Islet of Langerhans (tissue), 1 donor: ENCODE results near the gene AUTS2.

Experiments
- FAIRE-seq: peaks from one replicate; lab custom pipeline; 2011; peaks lifted over from hg19 to GRCh38; lab: Jason Lieb, UNC

AUTS2 gene

GRCh38 chr7:70434376-70434775, 836.1 kb downstream of the AUTS2 start:
- no peak for FAIRE-seq

- FAIRE-seq = no peak
Measured at GRCh38 chr7:70434821-70435220, 836.5 kb downstream of the AUTS2 start.

DNA sequence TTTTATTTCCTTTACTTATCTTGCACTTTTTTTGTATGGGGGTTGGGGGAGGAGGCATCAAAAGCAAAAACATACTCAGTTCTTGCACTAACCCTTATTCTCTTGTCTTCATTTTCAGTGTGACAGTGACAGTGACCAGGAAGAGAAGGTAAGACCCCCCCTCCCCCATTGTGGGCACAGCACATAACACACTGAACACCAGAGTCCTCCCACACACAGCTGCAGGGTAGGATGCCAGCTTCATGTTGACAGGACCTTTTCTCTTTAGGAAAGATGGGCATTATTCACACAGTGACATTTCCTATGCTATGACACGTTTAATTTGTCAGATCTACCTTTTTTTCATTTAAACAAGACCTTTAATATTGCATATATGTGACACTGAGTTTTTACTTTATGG, 837.4 kb downstream of the AUTS2 start:
- no peak for FAIRE-seq

DNA sequence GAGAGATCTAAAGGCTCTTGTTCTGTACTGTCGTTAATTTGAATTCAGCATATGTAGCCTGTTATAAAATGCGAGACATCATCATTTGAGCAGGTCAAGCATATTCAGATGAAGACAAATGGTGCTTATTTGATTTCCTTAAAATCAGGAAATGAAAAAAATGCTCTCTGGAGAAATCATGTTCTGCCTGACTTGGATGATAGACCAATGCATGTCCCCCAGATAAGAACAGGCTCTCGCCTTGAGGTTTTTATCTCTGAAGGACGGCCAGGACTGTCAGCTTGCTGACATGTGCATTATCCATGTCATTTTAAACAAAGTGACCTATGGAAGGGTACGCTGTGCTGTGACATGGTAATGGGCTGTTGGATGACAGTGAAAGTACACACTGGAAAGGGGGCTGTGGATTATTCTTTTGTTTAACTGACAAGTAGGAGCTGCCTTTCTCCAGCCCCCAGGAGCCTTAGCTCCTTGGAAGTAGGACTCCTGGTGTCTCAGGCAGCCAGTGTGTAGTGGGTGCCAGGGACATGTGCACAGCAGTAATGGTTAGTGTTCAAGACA, 838.6 kb downstream of the AUTS2 start:
- no peak for FAIRE-seq

GRCh38 chr7:70439651-70440050, 841.4 kb downstream of the AUTS2 start:
- FAIRE-seq = no peak

GRCh38 chr7:70446448-70447143, 848.3 kb downstream of the AUTS2 start:
- FAIRE-seq = no peak

DNA sequence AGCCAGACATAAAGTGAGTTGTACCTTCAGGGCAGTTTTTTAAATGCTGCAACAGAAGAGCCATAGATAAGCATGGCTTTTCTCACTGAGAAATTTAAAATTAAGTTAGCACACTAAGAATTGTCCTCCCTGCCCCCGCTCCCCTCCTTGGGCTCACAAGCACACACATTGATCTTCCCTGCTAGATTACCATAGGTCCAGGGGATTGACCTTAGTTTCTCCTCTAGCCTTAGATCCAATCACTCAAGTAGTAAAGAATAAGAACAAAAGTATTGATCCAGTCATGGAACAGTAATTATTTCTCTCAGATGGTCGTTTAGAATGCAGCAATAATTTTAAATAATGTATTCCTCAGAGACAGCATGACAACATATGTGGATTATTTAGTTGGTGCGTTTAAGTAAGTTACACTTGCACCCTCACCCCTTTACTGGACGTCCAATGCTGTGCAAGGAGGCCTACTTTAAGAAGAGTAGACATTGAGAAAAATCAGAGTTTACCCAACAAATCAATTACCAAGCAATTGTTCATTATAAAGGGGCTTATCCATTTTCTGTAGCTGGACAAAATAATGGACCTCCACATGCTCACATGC, 850.1 kb downstream of the AUTS2 start:
- FAIRE-seq = no peak

DNA sequence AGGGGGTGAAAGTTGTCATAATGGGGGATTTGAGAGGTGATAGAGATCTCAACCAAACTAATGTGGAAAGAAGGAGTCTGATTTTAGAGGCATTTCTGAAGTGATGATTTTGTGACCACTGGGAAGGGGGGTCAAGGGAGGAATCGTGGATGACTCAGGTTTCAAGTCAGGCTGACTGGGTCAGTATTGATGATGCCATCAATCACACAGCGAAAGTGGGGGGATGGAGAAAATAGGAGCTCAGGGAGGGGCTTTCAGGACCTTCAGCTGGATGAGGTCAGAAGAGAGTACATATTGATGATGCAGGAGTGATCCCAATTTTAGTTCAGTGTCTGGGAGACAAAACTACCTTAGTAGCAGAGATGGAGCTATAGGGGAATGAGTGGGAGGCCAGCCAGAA, 852.5 kb downstream of the AUTS2 start:
- FAIRE-seq = no peak

- no peak for FAIRE-seq
Measured at GRCh38 chr7:70455925-70456324, 857.6 kb downstream of the AUTS2 start.

DNA sequence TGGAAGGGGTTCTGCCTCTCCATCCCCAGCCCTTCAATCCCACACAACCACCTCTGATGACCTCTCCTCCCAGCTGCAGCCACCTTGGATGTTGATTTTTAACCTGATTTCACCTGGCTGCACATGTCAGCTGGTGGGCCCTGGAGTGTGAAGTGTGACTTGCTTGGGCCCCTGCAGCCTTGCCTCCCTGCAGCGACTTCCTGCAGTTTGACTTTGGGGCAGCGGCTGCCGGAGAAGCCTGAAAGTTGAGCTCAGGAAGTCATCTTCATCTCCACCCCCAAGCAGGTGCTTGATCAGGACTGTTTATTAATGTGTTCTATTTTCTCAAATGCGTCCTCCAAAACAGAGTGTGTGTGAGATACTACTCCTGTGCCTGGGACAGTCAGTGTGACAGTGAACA, 858.4 kb downstream of the AUTS2 start:
- no peak for FAIRE-seq

DNA sequence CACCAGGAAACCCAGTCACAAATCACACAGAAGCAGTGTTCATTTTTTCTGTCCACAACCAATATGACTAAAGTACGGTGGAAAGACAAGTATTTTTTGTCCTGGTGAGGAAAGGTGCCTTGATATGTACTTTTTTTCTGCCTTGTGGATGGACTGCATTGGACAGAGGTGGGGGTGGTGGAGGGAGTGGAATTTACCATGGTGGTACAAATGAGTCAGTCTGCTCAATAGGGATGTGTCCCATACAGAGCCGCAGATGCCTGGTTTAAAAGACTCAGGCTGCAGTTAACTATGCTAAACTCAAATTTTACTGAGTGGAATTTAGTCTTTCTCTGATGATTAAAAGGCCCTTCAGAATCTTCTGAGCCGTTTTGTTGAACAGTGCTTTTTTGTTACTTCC, 859.2 kb downstream of the AUTS2 start:
- no peak for FAIRE-seq

GRCh38 chr7:70457883-70458680, 859.8 kb downstream of the AUTS2 start:
- FAIRE-seq = no peak

DNA sequence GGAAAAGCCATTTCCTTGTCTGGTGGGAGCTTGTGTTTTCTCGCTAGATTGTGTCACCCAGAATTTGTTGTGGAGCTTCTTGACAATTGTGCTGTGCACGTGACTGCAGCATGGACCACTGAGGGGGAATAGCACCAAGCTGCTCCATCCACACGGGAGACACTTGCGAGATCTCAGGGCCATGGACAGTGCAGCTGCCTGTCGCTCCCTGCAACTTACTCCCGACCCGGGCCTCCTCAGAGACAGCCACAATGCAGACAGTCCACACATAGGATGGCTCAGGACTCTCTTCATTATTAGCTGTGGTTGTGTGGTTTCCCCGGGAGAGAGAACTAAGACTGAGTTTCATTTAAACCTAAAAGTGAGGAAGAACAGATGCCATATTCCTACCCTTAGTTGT, 860.5 kb downstream of the AUTS2 start:
- no peak for FAIRE-seq

GRCh38 chr7:70459546-70459945, 861.3 kb downstream of the AUTS2 start:
- no peak for FAIRE-seq

DNA sequence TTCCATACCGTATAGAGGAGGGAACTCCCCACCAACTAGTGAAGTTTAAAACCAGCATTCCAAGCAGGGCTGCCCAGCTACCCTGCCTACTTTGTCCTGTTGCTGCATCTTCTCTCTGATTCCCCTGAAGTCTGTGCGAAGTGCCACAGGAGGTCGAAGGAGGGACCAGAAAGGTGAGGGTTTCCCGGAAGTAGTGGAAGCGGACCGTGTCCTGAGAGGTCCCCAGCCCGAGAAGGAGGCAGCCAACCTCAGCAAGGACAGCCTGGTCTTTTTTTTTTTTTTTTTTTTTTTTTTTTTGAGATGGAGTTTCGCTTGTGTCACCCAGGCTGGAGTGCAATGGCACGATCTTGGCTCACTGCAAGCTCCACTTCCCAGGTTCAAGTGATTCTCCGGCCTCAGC, 861.8 kb downstream of the AUTS2 start:
- no peak for FAIRE-seq

DNA sequence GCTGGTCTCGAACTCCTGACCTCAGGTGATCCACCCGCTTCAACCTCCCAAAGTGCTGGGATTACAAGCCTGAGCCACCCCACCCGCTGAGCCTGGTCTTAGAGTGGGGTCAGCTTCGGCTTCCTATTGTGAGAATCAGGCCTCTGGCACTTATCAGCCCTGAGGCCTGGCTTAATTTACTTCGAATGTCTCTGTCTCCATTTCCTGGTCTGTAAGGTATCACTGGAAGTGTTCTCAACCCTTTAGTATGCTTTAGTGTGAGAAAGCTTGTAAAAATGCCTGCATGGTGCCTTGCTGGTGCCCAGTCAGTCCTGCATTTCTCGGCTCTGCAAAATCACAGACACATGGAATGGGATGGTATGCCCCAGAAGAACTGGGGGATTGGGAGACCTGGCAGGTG, 862.3 kb downstream of the AUTS2 start:
- no peak for FAIRE-seq

DNA sequence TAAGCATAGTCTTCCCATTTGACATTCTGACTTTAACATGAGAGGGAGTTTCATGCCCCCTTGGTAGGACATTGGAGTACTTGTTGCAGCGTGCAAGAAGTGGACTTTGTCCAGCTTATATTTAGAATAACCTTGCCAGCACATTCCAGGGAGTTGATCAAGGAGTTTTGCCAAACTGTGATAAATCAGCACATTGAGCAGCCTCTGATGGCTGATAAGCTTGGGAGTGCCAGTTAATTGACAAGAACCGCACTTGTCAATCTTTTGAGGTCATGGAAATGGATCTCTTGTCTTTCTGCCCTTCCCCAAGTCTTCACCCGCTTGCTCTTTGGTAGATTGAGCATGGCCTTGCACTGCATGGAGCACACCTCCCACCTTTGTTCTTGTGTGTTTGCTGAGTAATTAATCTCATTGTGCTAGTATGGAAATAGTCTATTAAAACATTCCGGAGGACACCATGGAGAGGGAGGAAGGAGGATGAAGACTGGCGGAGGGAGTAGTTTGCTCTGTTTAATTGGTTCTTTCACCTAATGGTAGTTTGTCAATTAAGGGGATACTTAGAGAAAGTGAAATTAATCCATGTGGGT, 865.2 kb downstream of the AUTS2 start:
- no peak for FAIRE-seq

DNA sequence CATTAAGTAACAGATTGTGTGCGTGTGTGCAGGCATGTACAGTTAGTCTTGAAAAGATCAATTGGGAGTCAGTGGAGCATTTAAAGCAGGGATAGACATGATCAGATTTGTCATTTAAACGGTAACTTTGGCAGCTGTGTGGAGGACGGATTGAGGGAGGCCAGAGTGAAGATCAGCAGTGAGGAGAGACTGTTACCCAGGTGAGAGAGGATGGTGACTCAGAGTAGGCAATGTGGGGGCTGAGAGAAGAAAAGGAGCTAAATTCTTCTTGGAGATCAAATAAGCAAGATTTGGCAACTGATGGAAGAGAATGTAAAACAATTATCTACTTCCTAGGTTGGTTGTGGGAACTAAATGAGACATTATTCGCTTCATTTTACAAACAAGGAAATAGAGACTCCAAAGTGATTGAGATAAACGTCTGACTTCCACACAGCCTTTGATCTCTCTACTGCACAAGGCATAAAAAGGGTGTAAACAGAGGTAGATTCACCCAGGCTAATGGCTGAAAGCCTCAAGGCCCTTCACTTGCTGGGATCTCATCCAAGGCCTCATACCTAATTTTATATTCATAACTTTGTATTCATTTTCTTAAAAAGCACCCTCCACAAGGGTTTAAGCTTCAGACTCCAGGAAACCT, 868.6 kb downstream of the AUTS2 start:
- no peak for FAIRE-seq

DNA sequence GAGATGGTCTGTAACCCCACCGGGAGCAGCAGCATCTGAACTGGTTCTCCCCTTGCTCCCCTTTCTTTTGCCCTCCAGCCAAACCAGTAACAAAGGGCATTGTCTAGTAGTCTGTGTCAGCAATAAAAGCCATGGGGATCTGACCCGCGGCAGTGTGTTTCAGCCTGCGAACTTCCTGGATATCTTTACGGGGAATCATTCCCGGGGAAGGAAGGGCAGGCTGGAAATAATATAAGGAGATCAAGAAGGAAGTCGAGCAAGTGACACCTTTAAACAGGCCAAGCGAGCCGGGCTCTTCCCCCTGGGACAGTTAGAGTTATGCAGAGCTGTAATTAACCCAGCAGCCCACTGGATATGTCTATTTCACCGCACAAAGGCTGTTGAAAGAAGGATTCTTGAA, 872.5 kb downstream of the AUTS2 start:
- no peak for FAIRE-seq

GRCh38 chr7:70472601-70473237, 874.4 kb downstream of the AUTS2 start:
- FAIRE-seq = no peak

GRCh38 chr7:70474639-70475234, 876.5 kb downstream of the AUTS2 start:
- no peak for FAIRE-seq
